ENCODE measurements around the gene PRAMEF12. TPM values are rescaled to one million over a fixed set of nuclear protein-coding genes. Genes with fewer than 3 reads are reported as not detected.

Gene PRAMEF12
- total RNA-seq, 1 experiment from 2014 or later, result not detected

GRCh38 chr1:12757836-12758235, 15.7 kb upstream of the PRAMEF12 start:
- H3K27me3 ChIP-seq (replicated peaks), result no peaks in the 10 kb centered on the region
- no peaks in the 10 kb centered on the region for H3K9me3 ChIP-seq (replicated peaks)
- no peak for DNase-seq (ENCODE audit: low read depth in 1 of 2, low spot score in 2 of 2)
- no peak overlapping the region for H3K27ac ChIP-seq
- no peaks in the 10 kb centered on the region for H3K4me1 ChIP-seq (replicated peaks)
- H3K36me3 ChIP-seq, result no peaks in the 10 kb centered on the region
- H3K4me3 ChIP-seq, result no peak overlapping the region

GRCh38 chr1:12760256-12760795, 13.2 kb upstream of the PRAMEF12 start:
- Histone ChIP-seq H3K4me3 (no peak overlapping the region), H3K4me1 (replicated peaks) (no peaks in the 10 kb centered on the region), H3K27me3 (replicated peaks) (no peaks in the 10 kb centered on the region), H3K9me3 (replicated peaks) (no peaks in the 10 kb centered on the region), H3K27ac (no peak overlapping the region), H3K36me3 (no peaks in the 10 kb centered on the region)
- no peak for DNase-seq (ENCODE audit: low read depth in 1 of 2, low spot score in 2 of 2)

GRCh38 chr1:12761781-12762180, 11.8 kb upstream of the PRAMEF12 start:
- Histone ChIP-seq H3K4me1 (replicated peaks) (no peaks in the 10 kb centered on the region), H3K36me3 (no peaks in the 10 kb centered on the region), H3K27me3 (replicated peaks) (no peaks in the 10 kb centered on the region), H3K9me3 (replicated peaks) (no peaks in the 10 kb centered on the region), H3K4me3 (no peak overlapping the region), H3K27ac (no peak overlapping the region)
- DNase-seq (ENCODE audit: low read depth in 1 of 2, low spot score in 2 of 2), result no peak

- H3K9me3 ChIP-seq (replicated peaks), result no peaks in the 10 kb centered on the region
- H3K27me3 ChIP-seq (replicated peaks), result no peaks in the 10 kb centered on the region
- H3K27ac ChIP-seq, result no peak overlapping the region
- H3K4me1 ChIP-seq (replicated peaks), result no peaks in the 10 kb centered on the region
- DNase-seq (ENCODE audit: low read depth in 1 of 2, low spot score in 2 of 2), result no peak
- H3K36me3 ChIP-seq, result no peaks in the 10 kb centered on the region
- H3K4me3 ChIP-seq, result no peak overlapping the region
These were observed 10.8 kb upstream of the PRAMEF12 start for GRCh38 chr1:12762766-12763165.

GRCh38 chr1:12763479-12763878, 10.1 kb upstream of the PRAMEF12 start:
- no peaks in the 10 kb centered on the region for H3K36me3 ChIP-seq
- H3K27ac ChIP-seq, result no peak overlapping the region
- no peaks in the 10 kb centered on the region for H3K4me1 ChIP-seq (replicated peaks)
- H3K27me3 ChIP-seq (replicated peaks), result no peaks in the 10 kb centered on the region
- no peak for DNase-seq (ENCODE audit: low read depth in 1 of 2, low spot score in 2 of 2)
- no peaks in the 10 kb centered on the region for H3K9me3 ChIP-seq (replicated peaks)
- H3K4me3 ChIP-seq, result no peak overlapping the region

GRCh38 chr1:12764016-12764415, 9.5 kb upstream of the PRAMEF12 start:
- Histone ChIP-seq H3K27me3 (replicated peaks) (no peaks in the 10 kb centered on the region), H3K4me1 (replicated peaks) (no peaks in the 10 kb centered on the region)

GRCh38 chr1:12769031-12769430, 4.5 kb upstream of the PRAMEF12 start:
- Histone ChIP-seq H3K36me3 (no peaks in the 10 kb centered on the region), H3K27ac (no peak overlapping the region), H3K4me1 (replicated peaks) (no peaks in the 10 kb centered on the region), H3K27me3 (replicated peaks) (no peaks in the 10 kb centered on the region; the same call in 1 of the 2 replicates), H3K9me3 (replicated peaks) (no peaks in the 10 kb centered on the region), H3K4me3 (no peak overlapping the region)
- DNase-seq (ENCODE audit: low read depth in 1 of 2, low spot score in 2 of 2), result no peak

More at GRCh38 chr1:12764016-12764415, 9.5 kb upstream of the PRAMEF12 start:
- no peak overlapping the region for H3K4me3 ChIP-seq
- no peak overlapping the region for H3K27ac ChIP-seq
- no peaks in the 10 kb centered on the region for H3K9me3 ChIP-seq (replicated peaks)
- no peak for DNase-seq (ENCODE audit: low read depth in 1 of 2, low spot score in 2 of 2)
- H3K36me3 ChIP-seq, result no peaks in the 10 kb centered on the region

GRCh38 chr1:12769976-12770505, 3.5 kb upstream of the PRAMEF12 start:
- Histone ChIP-seq H3K27ac (no peak overlapping the region), H3K4me3 (no peak overlapping the region), H3K9me3 (replicated peaks) (no peaks in the 10 kb centered on the region), H3K27me3 (replicated peaks) (no peaks in the 10 kb centered on the region; the same call in 1 of the 2 replicates), H3K36me3 (no peaks in the 10 kb centered on the region), H3K4me1 (replicated peaks) (no peaks in the 10 kb centered on the region)
- no peak for DNase-seq (ENCODE audit: low read depth in 1 of 2, low spot score in 2 of 2)

GRCh38 chr1:12770620-12771019, 2.9 kb upstream of the PRAMEF12 start:
- H3K4me3 ChIP-seq, result no peak overlapping the region
- no peaks in the 10 kb centered on the region; the same call in 1 of the 2 replicates for H3K27me3 ChIP-seq (replicated peaks)
- no peak overlapping the region for H3K27ac ChIP-seq
- H3K4me1 ChIP-seq (replicated peaks), result no peaks in the 10 kb centered on the region
- no peaks in the 10 kb centered on the region for H3K9me3 ChIP-seq (replicated peaks)
- no peaks in the 10 kb centered on the region for H3K36me3 ChIP-seq
- DNase-seq (ENCODE audit: low read depth in 1 of 2, low spot score in 2 of 2), result no peak

- no peak overlapping the region for H3K4me3 ChIP-seq
- no peaks in the 10 kb centered on the region; the same call in 1 of the 2 replicates for H3K27me3 ChIP-seq (replicated peaks)
- H3K27ac ChIP-seq, result no peak overlapping the region
These were observed 2.4 kb upstream of the PRAMEF12 start for GRCh38 chr1:12771186-12771585.

GRCh38 chr1:12772520-12772919, 1.0 kb upstream of the PRAMEF12 start:
- no peaks in the 10 kb centered on the region; the same call in 1 of the 2 replicates for H3K27me3 ChIP-seq (replicated peaks)

More at GRCh38 chr1:12771186-12771585, 2.4 kb upstream of the PRAMEF12 start:
- no peaks in the 10 kb centered on the region for H3K4me1 ChIP-seq (replicated peaks)
- no peaks in the 10 kb centered on the region for H3K9me3 ChIP-seq (replicated peaks)
- H3K36me3 ChIP-seq, result no peaks in the 10 kb centered on the region
- no peak for DNase-seq (ENCODE audit: low read depth in 1 of 2, low spot score in 2 of 2)

GRCh38 chr1:12774801-12775345, 1.3 kb downstream of the PRAMEF12 start:
- H3K4me3 ChIP-seq, result no peak overlapping the region
- H3K27ac ChIP-seq, result no peak overlapping the region
- no peaks in the 10 kb centered on the region for H3K36me3 ChIP-seq
- no peak for DNase-seq (ENCODE audit: low read depth in 1 of 2, low spot score in 2 of 2)
- no peaks in the 10 kb centered on the region for H3K27me3 ChIP-seq (replicated peaks)
- H3K9me3 ChIP-seq (replicated peaks), result no peaks in the 10 kb centered on the region
- H3K4me1 ChIP-seq (replicated peaks), result no peaks in the 10 kb centered on the region

More at GRCh38 chr1:12772520-12772919, 1.0 kb upstream of the PRAMEF12 start:
- DNase-seq (ENCODE audit: low read depth in 1 of 2, low spot score in 2 of 2), result no peak
- no peak overlapping the region for H3K27ac ChIP-seq
- no peaks in the 10 kb centered on the region for H3K36me3 ChIP-seq
- no peaks in the 10 kb centered on the region for H3K4me1 ChIP-seq (replicated peaks)
- no peak overlapping the region for H3K4me3 ChIP-seq
- H3K9me3 ChIP-seq (replicated peaks), result no peaks in the 10 kb centered on the region

GRCh38 chr1:12775443-12775842, 1.9 kb downstream of the PRAMEF12 start:
- no peaks in the 10 kb centered on the region for H3K4me1 ChIP-seq (replicated peaks)
- no peaks in the 10 kb centered on the region for H3K27me3 ChIP-seq (replicated peaks)
- H3K9me3 ChIP-seq (replicated peaks), result no peaks in the 10 kb centered on the region
- DNase-seq (ENCODE audit: low read depth in 1 of 2, low spot score in 2 of 2), result no peak
- H3K27ac ChIP-seq, result no peak overlapping the region
- no peak overlapping the region for H3K4me3 ChIP-seq
- H3K36me3 ChIP-seq, result no peaks in the 10 kb centered on the region

GRCh38 chr1:12776801-12777557, 3.4 kb downstream of the PRAMEF12 start:
- no peaks in the 10 kb centered on the region for H3K36me3 ChIP-seq
- H3K4me1 ChIP-seq (replicated peaks), result no peaks in the 10 kb centered on the region
- H3K4me3 ChIP-seq, result no peak overlapping the region
- H3K9me3 ChIP-seq (replicated peaks), result no peaks in the 10 kb centered on the region
- H3K27ac ChIP-seq, result no peak overlapping the region
- H3K27me3 ChIP-seq (replicated peaks), result no peaks in the 10 kb centered on the region
- DNase-seq (ENCODE audit: low read depth in 1 of 2, low spot score in 2 of 2), result no peak
